ENCODE data around the gene SYCN. TPM values are rescaled to one million over a fixed set of nuclear protein-coding genes. Genes with fewer than 3 reads are reported as not detected.

Gene SYCN
- total RNA-seq, 1 donor from 2014 or later: not detected

- no peak for DNase-seq (ENCODE audit: low read depth)
These were observed 48.3 kb downstream of the SYCN start for GRCh38 chr19:39155741-39156140.

- DNase-seq (ENCODE audit: low read depth): no peak
These were observed 48.9 kb downstream of the SYCN start for GRCh38 chr19:39155114-39155700.

- DNase-seq (ENCODE audit: low read depth): peak; percentile 28
These were observed 49.4 kb downstream of the SYCN start for GRCh38 chr19:39154629-39155100.

GRCh38 chr19:39154100-39154628, 49.9 kb downstream of the SYCN start:
- DNase-seq (ENCODE audit: low read depth): no peak

Other genes starting within 250 kb of the SYCN start
- 25.2 and 82.6 TPM in 2 replicates for gene FBXO17, start 228.5 kb downstream of the SYCN start, total RNA-seq
- 5.8 and 5.9 TPM in 2 replicates for gene FBXO27, start 171.7 kb downstream of the SYCN start, total RNA-seq
- not detected in 2 replicates for gene ACP7, start 119.9 kb downstream of the SYCN start, total RNA-seq
- 5.0 and 17.7 TPM in 2 replicates for gene PAK4, start 78.5 kb downstream of the SYCN start, total RNA-seq
- gene NCCRP1, start 7.3 kb downstream of the SYCN start, total RNA-seq: 0.20 and 4.3 TPM in 2 replicates
- gene IFNL3, start 40.7 kb upstream of the SYCN start, total RNA-seq: not detected in 2 replicates
- not detected in 2 replicates for gene IFNL4, start 44.6 kb upstream of the SYCN start, total RNA-seq
- not detected in 2 replicates for gene IFNL2, start 64.1 kb upstream of the SYCN start, total RNA-seq
- gene IFNL1, start 92.1 kb upstream of the SYCN start, total RNA-seq: not detected in 2 replicates
- 0.15 TPM in 1 of 2 replicates, not detected in the other for gene LRFN1, start 116.6 kb upstream of the SYCN start, total RNA-seq
- not detected in 2 replicates for gene GMFG, start 131.8 kb upstream of the SYCN start, total RNA-seq
- 20.1 and 100 TPM in 2 replicates for gene SAMD4B, start 138.2 kb upstream of the SYCN start, total RNA-seq
- 23.1 and 40.9 TPM in 2 replicates for gene PAF1, start 186.8 kb upstream of the SYCN start, total RNA-seq
- 19.3 and 29.7 TPM in 2 replicates for gene MED29, start 187.1 kb upstream of the SYCN start, total RNA-seq
- 0.35 and 2.8 TPM in 2 replicates for gene ZFP36, start 202.6 kb upstream of the SYCN start, total RNA-seq
- 6.1 and 12.9 TPM in 2 replicates for gene PLEKHG2, start 208.4 kb upstream of the SYCN start, total RNA-seq
- gene RPS16, start 231.7 kb upstream of the SYCN start, total RNA-seq: 34.7 and 44.3 TPM in 2 replicates
- 55.4 and 114 TPM in 2 replicates for gene SUPT5H, start 241.3 kb upstream of the SYCN start, total RNA-seq